ENCODE data around the gene IQCE.

DNA sequence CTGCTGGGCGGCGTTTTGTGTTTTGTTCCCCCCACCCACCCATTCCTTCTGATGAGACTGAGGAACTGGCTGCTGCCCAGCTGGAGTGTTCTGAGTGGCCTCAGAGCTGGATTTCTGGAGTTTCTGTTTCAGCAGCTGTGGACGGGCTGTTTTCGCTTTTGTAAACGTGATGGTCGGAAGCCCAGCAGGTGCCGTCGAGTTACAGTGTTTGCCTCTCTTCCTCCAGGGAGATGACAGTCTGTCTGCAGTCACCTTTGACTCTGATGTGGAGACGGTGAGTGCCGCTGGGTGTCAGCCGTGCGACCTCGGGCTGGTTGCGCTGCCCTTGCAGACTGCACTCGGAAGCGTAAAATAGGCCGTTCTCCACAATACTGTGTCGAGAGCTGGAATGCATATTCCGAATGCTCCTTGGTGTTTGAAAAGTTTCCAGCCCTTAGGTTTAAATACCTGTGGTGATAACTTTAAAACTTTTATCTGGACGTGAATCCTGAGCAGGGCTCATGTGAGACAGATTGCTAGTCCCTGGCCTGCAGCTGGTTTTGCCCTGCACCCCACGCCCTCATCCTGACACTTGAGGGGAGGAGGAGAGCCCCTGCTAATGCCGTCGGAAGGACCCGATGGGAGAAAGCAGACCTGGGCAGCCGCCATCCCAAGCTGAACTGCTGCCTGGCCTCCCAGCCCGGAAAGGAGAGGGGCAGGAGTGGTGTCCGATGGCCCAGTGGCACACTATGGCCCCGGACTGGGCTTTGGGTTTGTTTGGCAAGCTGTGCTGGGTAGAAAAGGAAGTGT lies 8.3 kb downstream of the IQCE start:
- no peak for TF ChIP-seq POLR2A (IDR thresholded peaks at IDR 0.05)
- TF ChIP-seq CTCF (IDR thresholded peaks at IDR 0.05) = no peak
